Measurements from ENCODE around the gene LAMA5. TPM values are rescaled to one million over a fixed set of nuclear protein-coding genes. Genes with fewer than 3 reads are reported as not detected.
A peak's percentile ranks its signal among the peaks of the same experiment; 100 is the strongest.

LAMA5 gene
- total RNA-seq, 6 experiments from 2014 or later: 30.3 to 80.8 (median 47.1) TPM

GRCh38 chr20:62372042-62372993 lies 5.2 kb upstream of the LAMA5 start:
- DNase-seq (no peak), ATAC-seq (no peak)
- Histone ChIP-seq H3K4me1 (peaks cover 0 to 60% (median 25%) of the 10 kb centered on the region in 4 donors), H3K9me3 (no peaks in the 10 kb centered on the region), H3K4me3 (no peak overlapping the region), H3K27ac (no peak overlapping the region), H3K27me3 (no peaks in the 10 kb centered on the region), H3K36me3 (no peaks in the 10 kb centered on the region)
- intact Hi-C loops (cut with DNase I): no loop called here
- 94% methylated on average over 3 of the region's 29 CpGs for WGBS (ENCODE audit: insufficient coverage, low coverage, low lambda C conversion rate, missing lambda C conversion rate)
- TF ChIP-seq POLR2A (IDR thresholded peaks at IDR 0.05) (no peak), CTCF (IDR thresholded peaks at IDR 0.05) (no peak)

GRCh38 chr20:62371588-62372041 lies 4.5 kb upstream of the LAMA5 start:
- no peak overlapping the region for H3K4me3 ChIP-seq
- ATAC-seq (no peak), DNase-seq (no peak)
- no peaks in the 10 kb centered on the region for H3K9me3 ChIP-seq
- peaks cover 0 to 55% (median 24%) of the 10 kb centered on the region in 4 donors for H3K4me1 ChIP-seq
- intact Hi-C loops (cut with DNase I): no loop called here
- no peaks in the 10 kb centered on the region for H3K36me3 ChIP-seq
- TF ChIP-seq CTCF (IDR thresholded peaks at IDR 0.05): no peak
- TF ChIP-seq POLR2A (IDR thresholded peaks at IDR 0.05): no peak
- WGBS (ENCODE audit: insufficient coverage, low coverage, low lambda C conversion rate, missing lambda C conversion rate): no CpG with 5 or more reads among the region's 8 CpGs
- H3K27ac ChIP-seq: peak overlapping the region in 1 of 3 donors; percentile 85
- no peaks in the 10 kb centered on the region for H3K27me3 ChIP-seq

- 11% methylated on average over 5 of the region's 18 CpGs for WGBS (ENCODE audit: insufficient coverage, low coverage, low lambda C conversion rate, missing lambda C conversion rate)
- peak in 2 of 3 donors; percentile 86 to 90 for DNase-seq
Observed at GRCh38 chr20:62370807-62371587, 3.9 kb upstream of the LAMA5 start.

More at GRCh38 chr20:62370807-62371587, 3.9 kb upstream of the LAMA5 start:
- Histone ChIP-seq H3K36me3 (no peaks in the 10 kb centered on the region), H3K4me3 (peak overlapping the region in 1 of 3 donors; percentile 11), H3K9me3 (no peaks in the 10 kb centered on the region), H3K27me3 (no peaks in the 10 kb centered on the region), H3K4me1 (peaks cover 0 to 53% (median 24%) of the 10 kb centered on the region in 4 donors), H3K27ac (peak overlapping the region in 1 of 3 donors; percentile 85)
- intact Hi-C loops (cut with DNase I): no loop called here
- ATAC-seq: peak in 2 of 4 donors; percentile 57 to 80
- TF ChIP-seq POLR2A (IDR thresholded peaks at IDR 0.05) (no peak), CTCF (IDR thresholded peaks at IDR 0.05) (no peak)

All from right lobe of liver (tissue), 6 donors.